ENCODE results near the gene SAMD4B.
A peak's percentile ranks its signal among the peaks of the same experiment; 100 is the strongest.
"Not testable (repeated sequence)": the region's sequence is repeated elsewhere in the genome, so short reads cannot be mapped to it uniquely, and the experiment has no call there.

Gene SAMD4B

DNA sequence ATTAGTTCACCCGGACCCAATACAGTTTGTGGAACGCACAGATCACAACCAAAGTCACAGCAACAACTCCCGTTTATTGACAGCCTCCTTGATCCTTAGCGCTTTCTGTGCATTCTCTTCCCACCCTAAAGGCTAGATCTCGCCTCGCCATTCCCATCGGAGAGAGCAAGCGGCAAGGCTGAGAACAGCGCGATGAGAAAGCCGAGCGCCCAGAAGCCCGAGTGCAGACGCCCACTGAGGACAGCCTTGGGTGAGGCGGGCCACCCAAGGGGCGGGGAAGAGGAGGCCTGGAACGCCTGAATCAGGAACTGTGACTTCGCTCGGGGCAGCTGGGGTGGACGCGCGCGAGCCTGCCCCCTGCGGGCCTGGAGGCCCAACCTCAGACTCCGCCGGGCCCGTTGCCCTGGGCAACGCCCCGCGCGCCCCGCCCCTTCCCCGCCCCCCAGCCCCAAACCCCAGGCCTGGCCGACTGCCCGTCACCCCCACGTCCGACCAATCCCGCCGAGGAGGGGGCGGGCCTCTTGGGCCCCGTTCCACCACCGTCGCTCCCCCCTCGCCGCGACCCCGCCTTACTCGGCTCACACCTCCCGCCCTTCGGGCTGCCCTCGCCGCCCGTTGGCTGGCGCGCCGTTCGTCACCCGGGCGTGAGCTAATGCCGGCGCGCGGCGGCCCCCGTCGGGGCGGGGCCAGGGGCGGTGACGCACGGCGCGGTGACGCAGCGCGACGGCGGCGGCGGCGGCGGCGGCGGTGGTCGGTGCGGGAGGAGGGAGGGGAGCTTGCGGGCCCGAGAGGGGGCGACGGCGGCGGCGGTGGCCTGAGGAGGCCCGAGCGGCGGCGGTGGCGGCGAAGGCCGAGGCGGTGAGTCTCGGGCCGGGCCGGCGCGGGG, at the start of gene SAMD4B:
SAMD4B (plus strand) TSS at position 703 of the 886 bp plus-strand sequence. CDS start 14,473 bp downstream, outside the sequence.
- peak; percentile 95 to 97 for DNase-seq (ENCODE audit: low read depth in 2 of 2)

GRCh38 chr19:39293394-39293793, 48.8 kb upstream of the SAMD4B start:
- DNase-seq (ENCODE audit: low read depth in 2 of 2), result no peak

DNA sequence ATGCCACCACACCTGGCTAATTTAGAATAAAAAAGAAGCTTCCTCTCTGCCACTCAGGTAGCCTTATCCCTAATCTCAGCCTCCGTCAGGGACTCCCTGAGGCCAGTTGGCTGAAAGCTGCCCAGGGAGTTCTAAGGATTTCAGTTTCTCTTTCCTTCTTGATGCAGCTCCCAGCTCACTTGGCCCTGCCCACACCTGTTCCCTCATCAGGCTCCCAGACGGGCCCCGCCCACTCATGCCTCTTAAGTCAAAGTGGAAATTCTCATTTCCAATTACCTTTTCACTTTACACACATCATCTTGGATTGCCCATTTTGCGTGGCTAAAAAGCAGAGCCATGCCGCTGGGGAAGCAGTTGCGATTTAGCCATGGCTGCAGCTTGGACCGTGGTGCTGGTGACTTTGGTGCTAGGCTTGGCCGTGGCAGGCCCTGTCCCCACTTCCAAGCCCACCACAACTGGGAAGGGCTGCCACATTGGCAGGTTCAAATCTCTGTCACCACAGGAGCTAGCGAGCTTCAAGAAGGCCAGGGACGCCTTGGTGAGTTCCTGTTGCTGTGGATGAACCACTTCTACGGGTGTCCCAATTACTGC, 46.1 kb upstream of the SAMD4B start, which contains the start of gene IFNL1:
IFNL1 (plus strand) TSS at position 353 of the 591 bp plus-strand sequence; CDS start at position 368, 15 bp downstream.
- DNase-seq (ENCODE audit: low read depth in 2 of 2), result no peak

DNA sequence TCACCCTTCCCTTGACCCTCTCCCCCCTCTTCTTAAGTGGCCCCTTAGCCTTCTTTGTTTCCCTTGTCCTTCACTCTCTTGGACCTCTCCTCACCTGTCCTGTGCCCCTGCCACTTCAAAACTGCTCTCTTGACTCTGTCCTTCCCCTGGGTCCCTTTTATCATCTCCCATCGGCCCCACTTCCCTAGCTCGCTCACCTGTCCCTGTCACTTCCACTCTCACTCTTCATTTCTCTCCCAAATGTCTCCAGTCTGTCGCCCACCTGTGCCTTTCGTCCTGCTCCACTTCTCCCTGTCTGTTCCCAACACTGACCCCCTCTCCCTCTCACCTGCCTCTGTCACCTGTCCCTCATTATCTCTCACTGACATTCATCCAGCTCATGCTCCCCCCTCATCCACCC, 45.3 kb upstream of the SAMD4B start:
- DNase-seq (ENCODE audit: low read depth in 2 of 2), result no peak

DNA sequence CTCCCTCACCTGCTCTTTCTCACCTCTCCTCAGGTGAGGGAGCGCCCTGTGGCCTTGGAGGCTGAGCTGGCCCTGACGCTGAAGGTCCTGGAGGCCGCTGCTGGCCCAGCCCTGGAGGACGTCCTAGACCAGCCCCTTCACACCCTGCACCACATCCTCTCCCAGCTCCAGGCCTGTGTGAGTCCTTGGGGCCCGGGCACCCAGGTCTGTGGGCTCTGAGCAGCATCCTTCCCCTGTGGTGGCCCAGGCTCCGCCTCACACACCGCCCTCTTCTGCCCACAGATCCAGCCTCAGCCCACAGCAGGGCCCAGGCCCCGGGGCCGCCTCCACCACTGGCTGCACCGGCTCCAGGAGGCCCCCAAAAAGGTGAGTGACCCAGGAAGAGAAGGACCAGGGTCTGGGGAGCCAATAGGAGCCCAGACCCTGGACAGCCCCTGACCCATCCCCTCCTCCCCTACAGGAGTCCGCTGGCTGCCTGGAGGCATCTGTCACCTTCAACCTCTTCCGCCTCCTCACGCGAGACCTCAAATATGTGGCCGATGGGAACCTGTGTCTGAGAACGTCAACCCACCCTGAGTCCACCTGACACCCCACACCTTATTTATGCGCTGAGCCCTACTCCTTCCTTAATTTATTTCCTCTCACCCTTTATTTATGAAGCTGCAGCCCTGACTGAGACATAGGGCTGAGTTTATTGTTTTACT, 44.1 kb upstream of the SAMD4B start:
- DNase-seq (ENCODE audit: low read depth in 2 of 2), result no peak

DNA sequence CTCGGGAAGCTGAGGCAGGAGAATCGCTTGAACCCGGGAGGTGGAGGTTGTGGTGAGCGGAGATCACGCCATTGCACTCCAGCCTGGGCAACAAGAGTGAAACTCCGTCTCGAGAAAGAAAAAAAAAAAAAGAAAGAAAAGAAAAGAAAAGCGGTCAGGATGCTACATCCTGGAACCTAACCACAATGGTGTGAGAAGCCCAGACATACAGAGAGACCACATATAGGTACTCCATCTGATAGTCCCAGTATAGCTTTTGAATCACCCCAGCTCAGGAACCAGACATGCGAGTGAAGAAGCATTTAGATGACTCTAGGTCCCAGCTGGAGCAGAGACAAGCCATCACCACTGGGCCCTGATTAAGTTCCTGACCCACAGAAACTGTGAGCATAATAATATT, 42.8 kb upstream of the SAMD4B start:
- DNase-seq (ENCODE audit: low read depth in 2 of 2), result no peak

- no peak for DNase-seq (ENCODE audit: low read depth in 2 of 2)
These were observed 42.4 kb upstream of the SAMD4B start for GRCh38 chr19:39299832-39300231.

DNA sequence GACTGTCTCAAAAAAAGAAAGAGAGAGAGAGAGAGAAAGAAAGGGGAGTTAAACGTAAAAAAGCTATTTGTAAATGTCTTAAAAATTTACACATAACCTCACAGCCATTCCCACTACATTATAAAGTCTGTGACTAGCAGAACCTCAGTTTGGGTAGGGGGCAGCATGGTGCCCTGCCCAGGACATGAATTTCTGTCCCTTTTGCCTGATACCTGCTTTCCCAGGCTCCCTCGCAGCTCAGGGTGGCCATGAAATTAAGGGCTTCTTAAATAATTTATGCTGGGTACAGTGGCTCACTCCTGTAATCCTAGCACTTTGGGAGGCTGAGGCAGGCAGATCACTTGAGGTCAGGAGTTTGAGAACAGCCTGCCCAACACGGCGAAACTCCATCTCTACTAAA, 41.2 kb upstream of the SAMD4B start:
- no peak for DNase-seq (ENCODE audit: low read depth in 2 of 2)

DNA sequence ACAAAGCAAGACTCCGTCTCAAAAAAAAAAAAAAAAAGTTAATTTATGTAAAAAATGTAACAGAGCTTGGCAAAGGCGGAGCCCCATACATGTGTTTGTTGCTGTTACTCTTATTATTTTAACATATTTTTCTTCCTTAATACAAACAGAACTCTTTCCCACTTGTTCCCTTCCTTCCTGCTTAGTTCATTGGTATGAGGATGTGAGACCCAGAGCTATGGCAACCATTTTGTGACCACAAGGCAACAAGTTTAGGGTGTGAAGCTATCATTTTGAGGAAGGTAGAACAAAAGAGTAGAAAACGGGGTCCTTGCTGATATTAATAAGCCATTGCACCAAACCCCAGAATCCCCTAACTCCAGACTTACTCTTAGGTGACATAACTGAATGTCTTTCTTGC, 40.7 kb upstream of the SAMD4B start:
- DNase-seq (ENCODE audit: low read depth in 2 of 2), result no peak

DNA sequence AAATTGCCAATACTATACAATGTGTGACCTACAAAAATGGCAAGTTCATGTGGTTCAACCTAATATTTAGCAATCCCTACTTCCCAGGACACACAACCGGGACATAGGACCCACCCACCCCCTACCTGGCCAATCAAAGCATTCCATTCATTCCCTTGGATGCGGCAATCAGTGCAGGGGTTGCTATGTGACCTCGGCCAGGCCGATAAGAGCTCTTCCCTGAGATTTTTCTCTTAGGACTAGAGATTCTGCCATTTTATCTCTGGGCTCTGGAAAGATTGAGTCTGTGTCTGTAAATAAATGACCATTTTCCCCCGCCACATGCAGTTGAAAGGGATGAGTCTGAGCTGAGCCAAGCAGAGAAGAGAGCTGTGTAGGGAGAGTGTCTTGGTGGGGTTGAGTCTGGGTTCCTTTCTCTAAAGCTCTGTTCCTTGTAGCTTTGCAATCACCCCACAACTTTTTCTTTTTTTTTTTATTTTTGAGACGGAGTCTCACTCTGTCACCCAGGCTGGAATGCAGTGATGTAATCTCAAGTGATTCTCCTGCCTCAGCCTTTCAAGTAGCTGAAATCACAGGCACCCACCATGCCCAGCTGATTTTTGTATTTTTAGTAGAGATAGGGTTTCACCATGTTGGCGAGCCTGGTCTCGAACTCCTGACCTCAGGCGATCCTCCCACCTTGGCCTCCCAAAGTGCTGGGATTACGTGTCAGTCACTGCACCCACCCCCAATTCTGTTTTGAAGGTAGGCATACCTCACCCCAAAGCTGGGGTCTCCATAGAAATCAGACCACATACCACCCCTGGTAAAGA, 38.6 kb upstream of the SAMD4B start:
- no peak for DNase-seq (ENCODE audit: low read depth in 2 of 2)

- DNase-seq (ENCODE audit: low read depth in 2 of 2), result no peak
These were observed 38.1 kb upstream of the SAMD4B start for GRCh38 chr19:39304185-39304513.

DNA sequence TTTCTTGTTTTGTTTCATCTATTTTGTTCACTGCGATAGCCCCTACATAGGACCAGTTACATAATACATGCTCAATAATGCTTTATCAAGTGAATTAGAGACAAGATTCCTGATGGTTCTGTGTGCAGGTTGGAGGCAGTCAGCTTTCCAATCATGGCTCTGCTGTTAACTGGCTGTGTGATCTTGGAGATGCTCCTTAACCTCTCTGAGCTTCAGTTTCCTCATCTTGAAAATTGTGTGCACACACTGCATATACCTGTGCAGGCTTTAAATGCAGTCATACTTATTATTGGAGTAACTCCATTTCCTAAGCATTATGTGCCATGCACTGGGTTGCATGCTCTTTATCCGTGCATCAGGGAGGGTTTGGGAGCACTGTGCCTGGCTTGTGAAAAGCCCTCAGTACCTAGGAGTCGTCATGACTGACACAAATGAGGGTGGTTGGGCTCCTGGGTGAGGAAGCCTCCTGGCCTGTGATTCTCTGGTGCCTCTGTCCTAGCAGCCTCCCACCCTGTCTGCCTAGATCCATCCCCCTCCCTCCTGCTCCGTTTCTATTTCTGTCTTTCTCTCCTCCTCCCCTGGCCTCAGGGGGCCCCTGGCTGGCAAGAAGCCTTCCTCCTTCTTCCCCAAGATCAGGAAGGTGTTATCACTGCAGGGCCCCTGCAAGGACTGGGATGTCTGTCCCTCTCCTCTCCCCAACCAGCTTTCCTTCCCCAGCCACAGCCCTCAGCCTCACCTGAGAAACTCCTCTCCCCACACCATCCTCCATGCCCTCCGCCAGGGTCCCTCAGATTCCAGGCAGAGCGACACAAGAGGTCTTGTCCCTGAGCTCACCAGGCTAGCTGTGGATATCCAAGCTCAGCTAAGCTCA, 37.3 kb upstream of the SAMD4B start:
- no peak for DNase-seq (ENCODE audit: low read depth in 2 of 2)

GRCh38 chr19:39306075-39306474, 36.1 kb upstream of the SAMD4B start:
- DNase-seq (ENCODE audit: low read depth in 2 of 2), result no peak

- no peak for DNase-seq (ENCODE audit: low read depth in 2 of 2)
These were observed 35.0 kb upstream of the SAMD4B start for GRCh38 chr19:39307046-39307821.

GRCh38 chr19:39307822-39308530, 34.2 kb upstream of the SAMD4B start:
- DNase-seq (ENCODE audit: low read depth in 2 of 2), result no peak

DNA sequence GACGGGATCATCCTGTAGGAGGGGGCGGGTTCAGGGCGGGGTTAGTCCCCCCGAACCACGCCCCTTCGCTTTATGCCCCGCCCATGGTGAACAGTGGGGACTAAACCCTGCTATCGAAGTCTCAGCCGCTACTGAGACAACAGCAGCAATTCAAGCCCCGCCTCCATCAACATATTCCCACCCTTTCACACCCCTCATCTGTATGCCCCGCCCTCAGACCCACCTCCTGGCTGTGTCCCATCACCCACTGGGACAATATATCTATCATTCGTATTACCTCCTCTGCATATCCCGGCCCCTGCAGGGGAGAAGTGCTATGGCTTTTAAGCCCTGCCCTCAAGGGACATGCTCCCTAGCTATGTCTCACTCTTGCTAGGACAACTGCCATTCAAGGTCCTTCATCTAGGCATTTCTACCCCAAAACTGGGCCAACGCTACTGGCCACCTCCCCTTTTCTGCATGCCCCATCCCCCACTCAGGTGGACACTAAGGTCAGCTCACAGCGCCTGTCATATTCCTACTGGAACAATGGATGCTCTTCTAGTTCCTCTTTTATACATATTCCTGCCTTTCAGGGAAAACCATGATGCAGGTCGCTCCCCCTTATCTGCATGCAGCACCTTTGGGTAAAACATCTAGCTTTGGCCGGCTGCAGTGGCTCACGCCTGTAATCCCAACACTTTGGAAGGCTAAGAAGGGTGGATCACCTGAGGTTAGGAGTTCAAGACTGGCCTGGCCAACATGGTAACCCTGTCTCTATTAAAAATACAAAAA, 33.5 kb upstream of the SAMD4B start:
- DNase-seq (ENCODE audit: low read depth in 2 of 2), result no peak

- DNase-seq (ENCODE audit: low read depth in 2 of 2), result not testable (repeated sequence)
These were observed 32.9 kb upstream of the SAMD4B start for GRCh38 chr19:39309305-39309670.

GRCh38 chr19:39310558-39311311, 31.5 kb upstream of the SAMD4B start:
- DNase-seq (ENCODE audit: low read depth in 2 of 2), result no peak
